Prostate gland (tissue), 2 donors: ENCODE measurements around the gene TMEM178B.

ENCODE experiments used
- POLR2A ChIP-seq: fragments of 450-650 bp; IDR thresholded peaks from one replicate; pipeline ENCODE4 v1.6.1; 2016; ENCODE audit warnings: antibody characterized with exemption, mild to moderate bottlenecking
- POLR2AphosphoS5 ChIP-seq: sonication (generic); formaldehyde crosslinking; IDR thresholded peaks from one replicate; pipeline ENCODE4 v1.6.1; 2017; ENCODE audit warnings: antibody characterized with exemption
- TF ChIP-seq, protein P1 (sequence below), 4 experiments: fragments of 200-600 bp in 2 of 4; fragments of 450-650 bp in 2 of 4; sonication (generic) in 2 of 4; IDR thresholded peaks; 1 replicate in 3 of 4; 2 replicates in 1 of 4; pipeline ENCODE4 v1.5.1; 2016 to 2019; ENCODE audit warnings: antibody characterized with exemption in 4 of 4, mild to moderate bottlenecking in 2 of 4, moderate library complexity in 2 of 4

DNA sequence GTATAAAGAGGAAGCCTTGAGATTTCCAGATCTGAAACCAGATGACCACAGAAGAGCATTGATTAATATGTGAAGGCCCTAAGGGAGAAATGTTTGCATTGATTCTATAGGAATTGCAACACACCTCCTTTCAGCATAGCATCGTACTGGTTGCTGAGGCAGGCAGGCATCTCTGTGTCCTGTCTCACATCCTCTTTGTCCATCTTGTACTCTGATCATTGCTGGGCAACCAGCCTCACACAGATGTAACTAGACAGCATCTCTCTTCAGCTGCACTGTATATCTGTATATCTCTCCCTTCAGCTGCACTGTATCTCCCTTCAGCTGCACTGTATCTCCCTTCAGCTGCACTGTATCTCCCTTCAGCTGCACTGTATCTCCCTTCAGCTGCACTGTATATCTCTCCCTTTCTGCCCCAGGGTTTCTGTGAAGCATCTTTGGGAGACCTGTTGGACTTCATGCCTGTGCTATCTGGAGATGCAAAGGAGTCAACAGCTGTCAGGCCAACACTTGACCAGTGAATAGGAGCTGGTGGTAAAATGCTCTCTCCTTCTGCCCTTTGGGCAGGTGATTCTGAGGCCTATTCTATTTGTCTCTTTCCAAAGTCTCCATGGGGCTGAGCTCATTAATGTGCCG lies 40.3 kb downstream of the TMEM178B start:
- TF ChIP-seq POLR2A (no peak), POLR2AphosphoS5 (no peak)
- TF ChIP-seq, protein P1, sequence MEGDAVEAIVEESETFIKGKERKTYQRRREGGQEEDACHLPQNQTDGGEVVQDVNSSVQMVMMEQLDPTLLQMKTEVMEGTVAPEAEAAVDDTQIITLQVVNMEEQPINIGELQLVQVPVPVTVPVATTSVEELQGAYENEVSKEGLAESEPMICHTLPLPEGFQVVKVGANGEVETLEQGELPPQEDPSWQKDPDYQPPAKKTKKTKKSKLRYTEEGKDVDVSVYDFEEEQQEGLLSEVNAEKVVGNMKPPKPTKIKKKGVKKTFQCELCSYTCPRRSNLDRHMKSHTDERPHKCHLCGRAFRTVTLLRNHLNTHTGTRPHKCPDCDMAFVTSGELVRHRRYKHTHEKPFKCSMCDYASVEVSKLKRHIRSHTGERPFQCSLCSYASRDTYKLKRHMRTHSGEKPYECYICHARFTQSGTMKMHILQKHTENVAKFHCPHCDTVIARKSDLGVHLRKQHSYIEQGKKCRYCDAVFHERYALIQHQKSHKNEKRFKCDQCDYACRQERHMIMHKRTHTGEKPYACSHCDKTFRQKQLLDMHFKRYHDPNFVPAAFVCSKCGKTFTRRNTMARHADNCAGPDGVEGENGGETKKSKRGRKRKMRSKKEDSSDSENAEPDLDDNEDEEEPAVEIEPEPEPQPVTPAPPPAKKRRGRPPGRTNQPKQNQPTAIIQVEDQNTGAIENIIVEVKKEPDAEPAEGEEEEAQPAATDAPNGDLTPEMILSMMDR (IDR thresholded peaks at IDR 0.05) = no peak
